IPS-15b (cell line): ENCODE measurements around the gene LRP8.

Experiments
- H3K27me3 ChIP-seq: one replicate; pipeline ENCODE4 v1.6.1; 2013; ENCODE audit warnings: low read length; ENCODE audit not compliant: control insufficient read depth, insufficient read depth
- H3K36me3 ChIP-seq: one replicate; pipeline ENCODE4 v1.6.1; 2013; ENCODE audit warnings: low read length; ENCODE audit not compliant: control insufficient read depth, insufficient read depth
- H3K4me1 ChIP-seq: one replicate; pipeline ENCODE4 v1.6.1; 2013; ENCODE audit warnings: mild to moderate bottlenecking, low read length; ENCODE audit not compliant: control insufficient read depth, insufficient read depth
- H3K4me3 ChIP-seq: one replicate; pipeline ENCODE4 v1.5.1; 2013; ENCODE audit warnings: low read depth, low read length
- H3K9ac ChIP-seq: one replicate; pipeline ENCODE4 v1.6.1; 2013; ENCODE audit warnings: low read depth, mild to moderate bottlenecking, low read length
- H3K9me3 ChIP-seq: one replicate; pipeline ENCODE4 v1.6.1; 2013; ENCODE audit warnings: mild to moderate bottlenecking, low read length; ENCODE audit not compliant: control insufficient read depth, insufficient read depth

LRP8 gene

GRCh38 chr1:53328009-53328461, at the start of gene LRP8:
Gene LRP8 (minus strand): TSS chr1:53328070. CDS start chr1:53327912, 158 bp downstream.
- Histone ChIP-seq H3K36me3 (peaks cover 19% of the 10 kb centered on the region), H3K9me3 (no peaks in the 10 kb centered on the region), H3K27me3 (no peaks in the 10 kb centered on the region), H3K9ac (peak within 1 kb of the TSS; percentile 76), H3K4me1 (no peaks in the 10 kb centered on the region), H3K4me3 (peak within 1 kb of the TSS; percentile 87)

DNA sequence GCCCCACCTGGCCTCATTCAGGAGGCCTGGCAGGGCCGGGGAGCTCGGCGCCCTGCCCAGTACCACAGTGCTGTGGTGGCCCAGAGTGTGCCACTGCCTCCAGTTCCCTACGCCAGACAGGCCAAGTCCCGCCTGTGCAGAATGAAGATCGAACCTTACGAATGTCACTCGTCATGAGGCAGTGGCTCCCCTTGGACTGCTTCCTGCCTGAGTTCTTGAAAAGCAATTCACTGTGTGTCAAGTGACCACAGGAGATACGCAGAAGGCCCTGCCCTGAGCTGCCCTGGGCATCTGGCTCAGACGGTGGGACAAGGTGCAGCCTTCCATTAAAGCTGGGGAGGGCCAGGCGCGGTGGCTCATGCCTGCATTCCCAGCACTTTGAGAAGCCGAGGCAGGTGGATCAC, 49.6 kb upstream of the LRP8 start:
- peaks cover 3% of the 10 kb centered on the region for H3K4me1 ChIP-seq
- no peaks in the 10 kb centered on the region for H3K36me3 ChIP-seq
- H3K9me3 ChIP-seq, result no peaks in the 10 kb centered on the region
- H3K9ac ChIP-seq, result no peak overlapping the region
- no peak overlapping the region for H3K4me3 ChIP-seq
- H3K27me3 ChIP-seq, result peaks cover 1% of the 10 kb centered on the region

GRCh38 chr1:53376742-53377437, 49.0 kb upstream of the LRP8 start:
- Histone ChIP-seq H3K4me3 (no peak overlapping the region), H3K4me1 (peaks cover 3% of the 10 kb centered on the region), H3K36me3 (no peaks in the 10 kb centered on the region), H3K9me3 (no peaks in the 10 kb centered on the region), H3K9ac (no peak overlapping the region), H3K27me3 (no peaks in the 10 kb centered on the region)

- Histone ChIP-seq H3K27me3 (no peaks in the 10 kb centered on the region), H3K9me3 (no peaks in the 10 kb centered on the region), H3K36me3 (no peaks in the 10 kb centered on the region), H3K9ac (no peak overlapping the region), H3K4me3 (no peak overlapping the region), H3K4me1 (peaks cover 3% of the 10 kb centered on the region)
Measured at GRCh38 chr1:53376041-53376461, 48.2 kb upstream of the LRP8 start.

DNA sequence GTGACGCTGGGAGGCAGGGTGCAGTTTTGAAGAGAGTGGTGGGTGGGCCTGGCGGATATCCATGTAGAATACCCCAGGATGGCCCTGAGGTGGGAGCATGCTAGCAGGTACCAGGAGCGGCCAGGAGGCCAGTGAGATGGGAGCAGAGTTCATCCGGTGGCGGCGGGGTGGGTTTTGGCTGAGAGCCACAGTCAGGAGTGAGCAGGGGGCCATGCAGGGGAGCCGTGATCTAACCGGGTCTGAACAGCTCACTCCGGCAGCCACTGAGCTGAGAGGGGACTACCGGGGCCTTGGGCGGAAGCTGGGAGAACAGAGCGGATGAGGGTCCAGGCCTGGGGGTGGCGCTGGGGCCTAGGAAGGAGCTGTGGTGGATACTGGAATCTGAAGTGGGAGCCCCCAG, 47.6 kb upstream of the LRP8 start:
- H3K9ac ChIP-seq, result no peak overlapping the region
- H3K4me1 ChIP-seq, result peaks cover 3% of the 10 kb centered on the region
- H3K27me3 ChIP-seq, result no peaks in the 10 kb centered on the region
- no peak overlapping the region for H3K4me3 ChIP-seq
- no peaks in the 10 kb centered on the region for H3K9me3 ChIP-seq
- H3K36me3 ChIP-seq, result no peaks in the 10 kb centered on the region

GRCh38 chr1:53373246-53373645, 45.4 kb upstream of the LRP8 start:
- H3K36me3 ChIP-seq, result no peaks in the 10 kb centered on the region
- H3K9ac ChIP-seq, result no peak overlapping the region
- no peaks in the 10 kb centered on the region for H3K27me3 ChIP-seq
- H3K4me3 ChIP-seq, result no peak overlapping the region
- peaks cover 3% of the 10 kb centered on the region for H3K4me1 ChIP-seq
- H3K9me3 ChIP-seq, result no peaks in the 10 kb centered on the region

- Histone ChIP-seq H3K4me1 (peaks cover 3% of the 10 kb centered on the region), H3K27me3 (no peaks in the 10 kb centered on the region), H3K9me3 (no peaks in the 10 kb centered on the region)
Measured at GRCh38 chr1:53372501-53372951, 44.7 kb upstream of the LRP8 start.

GRCh38 chr1:53371851-53372250, 44.0 kb upstream of the LRP8 start:
- H3K9ac ChIP-seq, result no peak overlapping the region
- no peaks in the 10 kb centered on the region for H3K27me3 ChIP-seq
- no peak overlapping the region for H3K4me3 ChIP-seq
- H3K4me1 ChIP-seq, result peaks cover 3% of the 10 kb centered on the region
- no peaks in the 10 kb centered on the region for H3K9me3 ChIP-seq
- H3K36me3 ChIP-seq, result no peaks in the 10 kb centered on the region

More at GRCh38 chr1:53372501-53372951, 44.7 kb upstream of the LRP8 start:
- Histone ChIP-seq H3K9ac (no peak overlapping the region), H3K36me3 (no peaks in the 10 kb centered on the region), H3K4me3 (no peak overlapping the region)

GRCh38 chr1:53371121-53371666, 43.3 kb upstream of the LRP8 start:
- Histone ChIP-seq H3K4me1 (peaks cover 2% of the 10 kb centered on the region), H3K36me3 (no peaks in the 10 kb centered on the region), H3K27me3 (no peaks in the 10 kb centered on the region), H3K9ac (no peak overlapping the region), H3K4me3 (no peak overlapping the region), H3K9me3 (no peaks in the 10 kb centered on the region)

- H3K27me3 ChIP-seq, result no peaks in the 10 kb centered on the region
- H3K36me3 ChIP-seq, result no peaks in the 10 kb centered on the region
- H3K9me3 ChIP-seq, result no peaks in the 10 kb centered on the region
- no peak overlapping the region for H3K4me3 ChIP-seq
- H3K9ac ChIP-seq, result no peak overlapping the region
- no peaks in the 10 kb centered on the region for H3K4me1 ChIP-seq
Measured at GRCh38 chr1:53370369-53370961, 42.6 kb upstream of the LRP8 start.

GRCh38 chr1:53369761-53370160, 41.9 kb upstream of the LRP8 start:
- Histone ChIP-seq H3K4me1 (no peaks in the 10 kb centered on the region), H3K4me3 (no peak overlapping the region), H3K27me3 (no peaks in the 10 kb centered on the region), H3K36me3 (no peaks in the 10 kb centered on the region), H3K9me3 (no peaks in the 10 kb centered on the region), H3K9ac (no peak overlapping the region)
